ENCODE results near the gene SNX9.

GRCh38 chr6:157912326-157912725, 89.3 kb downstream of the SNX9 start:
- TF ChIP-seq, protein P1, sequence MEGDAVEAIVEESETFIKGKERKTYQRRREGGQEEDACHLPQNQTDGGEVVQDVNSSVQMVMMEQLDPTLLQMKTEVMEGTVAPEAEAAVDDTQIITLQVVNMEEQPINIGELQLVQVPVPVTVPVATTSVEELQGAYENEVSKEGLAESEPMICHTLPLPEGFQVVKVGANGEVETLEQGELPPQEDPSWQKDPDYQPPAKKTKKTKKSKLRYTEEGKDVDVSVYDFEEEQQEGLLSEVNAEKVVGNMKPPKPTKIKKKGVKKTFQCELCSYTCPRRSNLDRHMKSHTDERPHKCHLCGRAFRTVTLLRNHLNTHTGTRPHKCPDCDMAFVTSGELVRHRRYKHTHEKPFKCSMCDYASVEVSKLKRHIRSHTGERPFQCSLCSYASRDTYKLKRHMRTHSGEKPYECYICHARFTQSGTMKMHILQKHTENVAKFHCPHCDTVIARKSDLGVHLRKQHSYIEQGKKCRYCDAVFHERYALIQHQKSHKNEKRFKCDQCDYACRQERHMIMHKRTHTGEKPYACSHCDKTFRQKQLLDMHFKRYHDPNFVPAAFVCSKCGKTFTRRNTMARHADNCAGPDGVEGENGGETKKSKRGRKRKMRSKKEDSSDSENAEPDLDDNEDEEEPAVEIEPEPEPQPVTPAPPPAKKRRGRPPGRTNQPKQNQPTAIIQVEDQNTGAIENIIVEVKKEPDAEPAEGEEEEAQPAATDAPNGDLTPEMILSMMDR (IDR thresholded peaks at IDR 0.05) = no peak
- TF ChIP-seq POLR2A (IDR thresholded peaks at IDR 0.05) = no peak
